Activated naive CD8-positive, alpha-beta T cell treated with anti-CD3 and anti-CD28 coated beads, Interleukin-2, amount 50 U/mL, for 16 hours (primary cell): ENCODE data around the gene CNTLN.
"Not testable (repeated sequence)": the region's sequence is repeated elsewhere in the genome, so short reads cannot be mapped to it uniquely, and the experiment has no call there.

Experiments
- DNase-seq: peaks from one replicate; pipeline ENCODE4 v3.0.0-alpha.2; 2020; ENCODE audit warnings: low read depth, low spot score

The CNTLN gene

DNA sequence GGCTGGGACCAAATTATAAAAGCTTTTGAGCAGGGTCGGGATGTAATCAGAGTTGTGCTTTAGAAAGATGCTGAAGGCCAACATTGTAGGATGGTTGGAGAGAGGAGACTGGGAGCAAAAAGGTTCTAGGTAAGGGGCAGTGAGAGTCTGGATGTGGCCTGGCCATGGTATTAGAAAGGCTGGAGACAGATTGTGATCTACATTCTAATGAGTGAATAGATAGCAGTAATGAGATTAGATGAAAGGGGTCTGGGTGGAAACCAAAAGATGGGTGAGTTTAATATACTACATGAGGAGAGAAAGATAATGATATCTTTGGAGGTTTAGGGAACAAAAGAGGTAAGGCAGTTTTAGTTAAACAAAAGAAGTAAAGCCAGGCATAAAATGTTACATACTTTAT, 355.3 kb downstream of the CNTLN start:
- no peak for DNase-seq

DNA sequence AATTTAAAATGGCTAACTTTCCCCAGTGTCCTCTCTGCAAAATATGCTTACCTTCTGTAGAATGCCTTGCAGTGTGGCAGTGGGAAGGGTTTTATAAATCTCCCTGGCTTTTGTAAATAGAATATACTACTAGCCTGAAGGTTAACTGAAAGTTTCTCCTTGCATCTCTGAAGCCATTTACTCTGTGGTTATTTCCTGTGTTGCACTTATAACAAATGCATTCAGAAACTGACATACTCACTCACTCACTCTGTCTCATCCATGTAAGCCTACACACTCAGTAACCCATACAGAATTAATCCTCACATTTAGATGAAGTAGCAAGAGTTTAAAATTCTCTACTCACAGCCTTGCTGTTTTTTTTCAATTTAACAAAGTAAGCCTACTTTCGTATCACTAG, 356.9 kb downstream of the CNTLN start:
- no peak for DNase-seq

DNA sequence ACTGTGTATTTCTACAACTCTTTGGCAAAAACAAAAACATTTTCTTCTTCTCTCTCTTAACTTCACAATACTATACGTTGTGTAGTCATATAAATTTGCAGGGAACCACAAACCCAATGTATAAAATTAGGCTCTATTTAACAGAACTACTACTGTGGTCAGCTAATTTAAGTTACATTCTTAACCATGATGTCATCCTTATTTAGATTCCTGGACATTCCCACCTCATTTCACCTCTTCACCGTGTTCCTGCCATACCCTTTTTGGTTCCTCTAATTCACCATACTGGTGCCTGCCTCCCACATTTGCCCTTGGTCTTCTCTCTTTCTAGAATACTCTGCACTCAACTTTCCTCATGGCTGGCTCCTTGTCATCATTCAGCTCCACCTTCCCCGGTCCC, 368.4 kb downstream of the CNTLN start:
- no peak for DNase-seq

DNA sequence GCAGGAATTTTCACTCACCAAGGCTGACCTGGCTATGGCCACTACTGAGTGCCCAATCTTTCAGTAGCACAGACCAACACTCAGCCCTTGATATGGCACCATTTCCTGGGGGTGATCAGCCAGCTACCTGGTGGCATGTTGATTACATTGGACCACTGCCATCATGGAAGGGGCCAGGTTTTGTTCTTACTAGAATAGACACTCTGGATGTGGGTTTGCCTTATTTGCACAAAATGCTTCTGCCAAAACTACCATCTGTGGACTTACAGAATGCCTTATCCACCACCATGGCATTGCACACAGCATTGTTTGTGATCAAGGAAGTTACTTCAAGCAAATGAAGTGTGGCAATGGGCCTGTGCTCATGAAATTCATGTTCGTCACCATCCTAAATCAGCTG, 374.3 kb downstream of the CNTLN start:
- DNase-seq, result no peak

DNA sequence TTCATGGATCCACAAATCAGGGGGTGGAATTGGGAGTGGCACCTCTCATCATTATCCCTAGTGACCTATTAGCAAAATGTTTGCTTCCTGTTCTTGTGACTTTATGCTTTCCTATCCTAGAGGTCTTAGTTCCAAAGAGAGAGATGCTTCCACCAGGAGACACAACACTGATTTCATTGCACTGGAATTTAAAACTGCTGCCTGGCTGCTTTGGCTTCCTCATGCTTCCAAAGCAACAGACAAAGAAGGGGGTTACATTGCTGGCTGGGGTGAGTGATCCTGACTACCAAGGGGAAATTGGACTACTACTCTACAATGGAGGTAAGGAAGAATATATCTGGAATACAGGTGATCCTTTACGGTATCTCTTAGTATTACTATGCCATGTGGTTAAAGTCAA, 374.9 kb downstream of the CNTLN start:
- DNase-seq, result no peak

DNA sequence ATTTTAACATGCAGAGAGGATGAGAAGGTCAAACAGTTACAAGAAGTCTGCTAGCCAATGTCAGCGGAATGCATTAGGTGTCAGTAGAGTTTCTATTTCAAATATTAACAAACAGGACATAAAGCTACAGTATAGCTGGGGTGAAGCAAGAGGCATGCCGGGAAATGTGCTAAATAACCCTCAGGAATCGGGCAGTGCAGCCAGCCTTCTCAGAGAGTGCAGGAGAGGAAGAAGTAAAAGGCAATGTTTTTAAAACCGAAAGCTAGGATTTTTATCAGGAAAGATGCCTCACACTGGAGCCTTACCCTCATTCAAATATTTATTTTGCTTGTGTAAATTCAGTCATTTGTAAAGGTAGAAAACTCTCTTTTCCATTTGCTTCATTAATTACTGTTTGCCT, 384.9 kb downstream of the CNTLN start:
- DNase-seq, result no peak

DNA sequence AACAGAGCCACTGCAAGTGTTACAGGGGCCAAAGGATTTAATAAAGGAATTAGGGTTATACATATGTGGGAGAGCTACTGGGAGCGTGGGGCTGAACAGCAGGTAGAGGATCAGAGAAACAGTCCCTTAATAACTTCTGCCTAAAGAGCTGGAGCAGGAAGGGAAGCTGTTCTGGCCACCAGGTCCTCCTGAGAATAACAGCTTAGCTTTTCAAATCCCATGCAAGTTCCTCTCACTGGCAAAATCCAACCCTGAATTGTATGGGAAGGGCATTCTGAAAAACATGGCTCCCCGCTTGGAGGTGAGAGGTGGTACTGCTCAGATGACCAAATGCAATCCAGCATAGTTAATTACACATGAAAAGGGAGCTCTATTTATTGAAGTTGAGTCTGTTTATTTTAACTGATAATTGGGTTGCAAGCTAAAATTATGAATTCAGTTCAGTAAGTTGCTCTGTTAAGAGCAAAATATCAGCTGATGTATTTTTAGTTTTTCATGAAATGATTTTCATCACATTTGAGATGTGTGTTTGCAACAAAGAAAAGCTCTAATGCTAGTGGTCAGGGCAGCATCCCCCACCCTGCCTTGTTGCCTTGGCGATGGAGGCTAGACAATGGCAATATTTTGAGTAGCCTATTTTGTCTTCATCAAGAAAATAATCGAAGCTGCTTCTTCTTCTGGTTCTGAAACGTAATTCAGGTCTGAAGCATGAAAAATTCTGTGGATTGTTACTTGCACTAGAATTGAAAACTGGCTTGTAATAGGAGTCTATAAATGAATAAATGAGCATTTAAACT, 385.6 kb downstream of the CNTLN start:
- no peak for DNase-seq

DNA sequence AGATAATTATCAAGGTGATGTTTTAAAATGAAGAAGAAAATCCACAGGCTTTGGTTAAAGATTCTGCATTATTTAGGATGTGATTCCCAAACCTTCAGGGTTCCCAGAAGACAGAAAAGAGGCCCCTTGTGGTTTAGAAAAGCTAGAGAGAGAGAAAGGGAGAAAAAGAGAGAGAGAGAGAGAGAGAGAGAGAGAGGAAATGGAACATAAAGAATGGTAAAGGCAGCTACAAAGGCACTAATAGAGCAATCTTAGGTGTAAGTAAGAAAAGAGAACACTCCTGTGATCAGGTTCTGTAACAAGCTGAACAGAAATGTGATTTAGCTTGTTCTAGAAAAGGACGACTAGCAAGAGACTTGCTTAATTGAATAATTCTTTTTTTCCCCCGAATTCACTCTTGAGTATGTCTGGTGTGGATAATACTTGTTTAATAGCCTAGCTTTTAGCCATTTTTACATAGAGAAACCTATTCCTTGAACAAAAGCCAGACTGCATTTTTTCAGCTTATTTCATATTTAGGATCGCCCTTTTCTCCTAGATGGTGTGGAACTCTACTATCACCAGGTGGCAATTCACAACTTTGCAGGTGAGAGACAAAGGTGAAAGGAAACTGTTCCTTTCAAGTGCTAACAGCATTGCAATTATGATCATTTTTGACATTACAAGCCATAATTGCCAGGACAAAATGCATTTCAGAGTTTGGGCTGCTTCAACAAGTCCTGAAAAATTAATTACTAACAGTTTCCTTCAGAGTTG, 386.4 kb downstream of the CNTLN start:
- no peak for DNase-seq

DNA sequence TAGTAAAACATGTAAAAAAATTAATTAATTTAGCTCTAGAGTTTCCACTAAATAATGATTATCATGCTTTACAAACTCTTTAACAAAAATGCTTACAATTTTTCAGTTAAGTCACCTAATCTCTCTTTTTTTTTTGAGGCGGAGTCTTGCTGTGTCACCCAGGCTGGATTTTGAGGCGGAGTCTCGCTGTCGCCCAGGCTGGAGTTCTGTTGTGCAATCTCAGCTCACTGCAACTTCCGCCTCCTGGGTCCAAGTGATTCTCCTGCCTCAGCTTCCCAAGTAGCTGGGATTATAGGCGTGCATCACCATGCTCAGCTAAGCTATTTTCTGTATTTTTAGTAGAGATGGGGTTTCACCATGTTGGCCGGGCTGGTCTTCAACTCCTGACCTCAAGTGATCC, 391.9 kb downstream of the CNTLN start:
- not testable (repeated sequence) for DNase-seq

DNA sequence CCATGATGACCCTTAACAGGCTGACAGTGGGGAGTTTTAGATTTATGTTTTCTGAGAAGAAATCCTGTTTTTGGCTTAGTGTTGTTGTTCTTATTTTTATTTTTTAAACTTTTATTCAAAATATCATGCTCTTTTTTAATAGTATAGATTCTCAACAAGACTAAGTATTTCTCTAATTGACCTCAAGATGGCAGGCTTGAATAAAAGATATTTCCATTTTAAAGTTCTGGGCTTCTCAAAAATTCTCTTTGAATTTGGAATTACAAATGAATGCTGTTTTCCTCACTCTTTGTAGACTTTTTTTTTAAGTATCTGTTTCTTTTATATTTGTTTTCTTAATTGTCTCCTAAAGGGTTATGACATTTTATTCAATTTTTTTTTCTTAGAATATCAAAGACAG, 394.0 kb downstream of the CNTLN start:
- DNase-seq, result no peak

DNA sequence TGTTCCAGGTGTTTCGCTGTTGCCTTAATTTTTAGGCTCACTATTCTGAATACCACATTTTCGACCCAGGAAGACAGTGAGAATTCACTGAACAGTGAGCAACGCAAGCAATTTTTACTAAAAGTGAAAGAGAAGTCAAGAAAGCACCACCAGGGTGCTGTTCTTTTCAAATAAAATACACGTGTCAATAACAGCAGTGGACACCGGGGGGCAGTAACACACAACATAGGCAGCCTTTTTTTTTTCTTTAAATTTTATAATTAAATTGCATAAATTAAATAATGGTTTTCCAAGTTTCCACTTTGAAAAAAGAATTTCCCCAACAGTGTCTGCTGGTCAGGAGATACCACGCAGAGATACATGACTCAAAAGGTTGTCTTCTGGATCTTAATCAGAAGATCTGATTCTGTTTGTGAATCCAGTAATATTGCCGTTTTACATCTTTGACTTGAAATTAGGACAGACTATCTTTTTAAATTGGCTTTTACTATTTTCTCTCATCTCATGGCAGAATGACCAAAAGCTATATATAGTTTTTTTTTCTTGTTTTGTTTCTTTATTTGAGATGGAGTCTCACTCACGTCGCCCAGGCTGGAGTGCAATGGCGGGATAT, 396.9 kb downstream of the CNTLN start:
- DNase-seq, result no peak

DNA sequence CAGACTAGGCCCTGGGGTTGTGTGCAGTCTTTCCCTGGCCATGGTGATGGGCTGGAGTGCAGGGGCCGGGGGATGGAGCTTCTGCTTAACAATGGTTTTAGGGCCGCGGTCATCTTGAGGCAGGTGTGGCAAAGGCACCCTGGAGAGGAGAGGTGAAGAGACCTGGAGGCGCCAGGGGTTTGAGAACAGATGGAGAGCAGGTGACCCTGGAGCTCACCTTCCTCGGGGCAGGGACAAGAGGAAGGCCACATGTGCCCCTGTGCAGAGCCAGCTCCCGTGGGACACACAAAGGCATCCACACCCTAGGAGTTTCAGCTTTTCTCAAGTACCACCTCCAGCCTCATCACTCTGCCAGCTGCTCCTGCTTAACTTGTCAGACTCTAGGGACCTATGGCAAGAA, 397.6 kb downstream of the CNTLN start:
- DNase-seq, result no peak

DNA sequence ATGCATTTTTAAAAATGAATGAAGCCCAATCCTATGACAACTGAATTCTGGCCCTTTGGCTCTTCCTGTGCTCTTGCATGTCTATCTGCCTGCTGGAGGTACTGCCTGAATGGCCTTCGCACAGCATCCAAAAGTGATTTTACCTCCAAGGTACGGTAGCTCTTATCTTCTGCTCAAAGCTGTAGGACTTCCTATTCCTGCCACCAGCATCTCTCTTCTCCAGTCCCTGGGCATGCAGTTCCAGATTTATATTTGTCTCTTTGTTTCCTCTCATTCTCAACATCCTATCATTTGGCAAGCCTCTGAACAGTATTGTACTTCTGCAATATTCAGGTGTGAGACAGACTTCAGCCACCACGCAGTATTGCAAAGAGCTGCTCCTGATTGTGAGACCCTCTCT, 400.3 kb downstream of the CNTLN start:
- no peak for DNase-seq

DNA sequence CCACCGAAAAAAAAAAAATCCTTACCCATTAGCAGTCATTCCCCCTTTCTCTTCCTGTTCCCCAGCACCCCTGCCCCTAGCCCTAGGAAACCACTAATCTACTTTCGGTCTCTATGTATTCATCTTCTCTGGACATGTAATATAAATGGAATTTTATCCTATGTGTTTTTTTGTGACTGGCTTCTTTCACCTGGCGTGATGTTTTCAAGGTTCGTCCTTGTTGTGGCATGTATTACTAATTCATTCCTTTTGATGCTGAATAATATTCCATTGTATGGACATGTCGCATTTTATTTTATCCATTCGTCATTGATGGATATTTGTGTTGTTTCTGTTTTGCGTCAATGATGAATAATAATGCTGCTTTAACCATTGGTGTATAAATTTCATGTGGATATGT, 401.2 kb downstream of the CNTLN start:
- no peak for DNase-seq

DNA sequence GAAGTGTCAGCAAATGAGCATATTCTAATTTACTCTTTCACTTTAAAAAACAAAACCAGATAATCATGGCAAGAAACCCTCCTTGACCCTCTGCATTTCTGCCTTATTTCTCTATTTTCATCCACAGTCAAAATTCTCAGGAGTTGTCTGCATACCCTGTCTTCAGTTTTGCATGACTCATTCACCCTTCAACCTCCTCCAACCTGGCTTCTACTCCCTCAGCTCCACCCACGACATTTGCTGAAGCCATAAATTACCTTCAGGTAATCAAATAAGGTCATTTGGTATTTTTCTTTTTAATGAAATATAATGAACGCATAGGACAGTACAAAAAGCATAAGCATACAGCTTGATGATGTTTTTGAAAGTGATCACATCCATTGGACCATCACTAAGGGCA, 416.2 kb downstream of the CNTLN start:
- no peak for DNase-seq
